ENCODE data around the gene ZFAND3. TPM values are rescaled to one million over a fixed set of nuclear protein-coding genes. Genes with fewer than 3 reads are reported as not detected.

ZFAND3 gene
- total and polyA plus RNA-seq, 2 of the 4 experiments (the other 2 are of a cell fraction), result 10.9 to 26.7 TPM

- Histone ChIP-seq H3K4ac (ENCODE audit: low read depth, low read length) (no peak overlapping the region), H4K91ac (ENCODE audit: insufficient read depth, low read depth, low read length) (no peak overlapping the region), H4K5ac (ENCODE audit: low read depth, low read length) (no peak overlapping the region), H3K79me1 (ENCODE audit: low read depth in 1 of 2, low read length in 2 of 2) (peaks cover 9 to 75% of the 10 kb centered on the region in 2 experiments), H3K27me3 (ENCODE audit: control insufficient read depth, insufficient read depth, low read length) (no peaks in the 10 kb centered on the region), H2BK120ac (ENCODE audit: low read depth, low read length) (no peak overlapping the region), H4K8ac (ENCODE audit: low read depth in 2 of 2, low read length in 2 of 2) (no peak overlapping the region), H2AK9ac (replicated peaks; ENCODE audit: low read depth, low read length, poor library complexity) (no peak overlapping the region), H3K9me3 (ENCODE audit: control insufficient read depth, insufficient read depth, low read length) (no peaks in the 10 kb centered on the region), H3K4me1 (ENCODE audit: control insufficient read depth, insufficient read depth, low read length) (peaks cover 11% of the 10 kb centered on the region), H3K4me2 (ENCODE audit: low read depth, low read length) (peak overlapping the region; percentile 72), H2BK15ac (ENCODE audit: low read depth, low read length) (no peak overlapping the region), H3K14ac (replicated peaks; ENCODE audit: low read depth, low read length) (no peak overlapping the region; the same call in 1 of the 2 replicates), H3K23ac (ENCODE audit: low read depth, low read length) (peak overlapping the region; percentile 81; the same call in 1 of the 2 replicates), H3K56ac (ENCODE audit: extremely low read depth, insufficient read depth, low read length) (no peak overlapping the region), H2AK5ac (ENCODE audit: low read depth, low read length) (0 out of 2 replicates have a peak overlapping the region, but pooled peaks have one; percentile 29), H3K36me3 (ENCODE audit: control insufficient read depth, insufficient read depth, low read length) (no peaks in the 10 kb centered on the region), H3K9me1 (ENCODE audit: insufficient read depth, low read length) (peaks cover 18% of the 10 kb centered on the region), H3K18ac (ENCODE audit: low read depth, low read length) (no peak overlapping the region), H3K27ac (ENCODE audit: insufficient read depth, low read length) (no peak overlapping the region), H2BK5ac (ENCODE audit: low read depth, low read length, poor library complexity, severe bottlenecking) (peak overlapping the region; percentile 34), H4K20me1 (ENCODE audit: insufficient read depth, low read length) (peaks cover 92% of the 10 kb centered on the region), H3K9ac (ENCODE audit: low read depth, low read length) (no peak overlapping the region), H3K4me3 (ENCODE audit: insufficient read depth, low read depth, low read length) (no peak overlapping the region), H2BK20ac (ENCODE audit: low read depth, low read length) (no peak overlapping the region), H2AFZ (replicated peaks; ENCODE audit: low read length, poor library complexity) (no peak overlapping the region)
- ChIA-PET CTCF (no interaction called here), POLR2A (ENCODE audit: unreplicated experiment) (no interaction called here)
- dilution Hi-C loops (cut with HindIII; ENCODE audit: low sequenced_read_pairs, unreplicated experiment), result no loop called here
- in situ Hi-C loops (cut with MboI; ENCODE audit: low sequenced_read_pairs), result no loop called here
- TF ChIP-seq NFE2L2 (IDR thresholded peaks at IDR 0.05; ENCODE audit: low read depth, low read length) (no peak), POLR2A (IDR thresholded peaks at IDR 0.05; ENCODE audit: low read depth, low read length) (no peak), MXI1 (IDR thresholded peaks at IDR 0.05; ENCODE audit: borderline replicate concordance, low read depth, low read length) (no peak), RCOR1 (IDR thresholded peaks at IDR 0.05; ENCODE audit: insufficient replicate concordance, low read length) (no peak), RFX5 (IDR thresholded peaks at IDR 0.05; ENCODE audit: low read depth, low read length) (no peak), BHLHE40 (IDR thresholded peaks at IDR 0.05; ENCODE audit: low read depth, low read length) (no peak), FOS (IDR thresholded peaks at IDR 0.05; ENCODE audit: low read depth, low read length) (no peak), MAZ (IDR thresholded peaks at IDR 0.05; ENCODE audit: borderline replicate concordance, low read depth, low read length) (no peak)
- DNase-seq, result peak; percentile 59
- no TSS peak for BruUV-seq (replicated peaks)
- WGBS, 2 experiments (ENCODE audit: extremely low coverage in 2 of 2, insufficient read length in 1 of 2), result 73% methylated on average over 3 of the region's 4 CpGs; no CpG with 5 or more reads in 1 of the 2 experiments
- ATAC-seq (ENCODE audit: low read depth), result peak; percentile 73
- intact Hi-C loops (cut with micrococcal nuclease), result no loop called here
These were observed 48.9 kb downstream of the ZFAND3 start for GRCh38 chr6:37868447-37868825.

All from IMR-90 (cell line).